WERI-Rb-1 (cell line): ENCODE data around the gene IFI44L.

ENCODE experiments used
- DNase-seq: peaks from one replicate; pipeline ENCODE4 v3.0.0-alpha.2; 2020
- H3K27ac ChIP-seq: fragments of 250-450 bp; sonication (Bioruptor Pico); 2 replicates; pipeline ENCODE4 v1.5.1; 2020; ENCODE audit warnings: mild to moderate bottlenecking, moderate library complexity
- H3K27me3 ChIP-seq: fragments of 250-450 bp; sonication (Bioruptor Pico); 2 replicates; pipeline ENCODE4 v1.5.1; 2021; ENCODE audit warnings: mild to moderate bottlenecking, low read depth, moderate library complexity; ENCODE audit not compliant: insufficient read depth, severe bottlenecking
- H3K36me3 ChIP-seq: fragments of 250-450 bp; sonication (Bioruptor Pico); 2 replicates; pipeline ENCODE4 v1.5.1; 2020; ENCODE audit warnings: mild to moderate bottlenecking, moderate library complexity
- H3K4me3 ChIP-seq: 2 replicates; pipeline ENCODE4 v1.5.1; 2011; ENCODE audit warnings: low read depth, mild to moderate bottlenecking, control low read depth, low read length
- H3K9me3 ChIP-seq: fragments of 250-450 bp; sonication (Bioruptor Pico); 2 replicates; pipeline ENCODE4 v1.5.1; 2021; ENCODE audit warnings: mild to moderate bottlenecking, moderate library complexity; ENCODE audit not compliant: severe bottlenecking
- CTCF ChIP-seq: IDR thresholded peaks from 2 replicates; pipeline ENCODE4 v1.5.1; 2011; ENCODE audit warnings: low read depth, mild to moderate bottlenecking, control low read depth, inconsistent platforms, low read length

Gene IFI44L

GRCh38 chr1:78641558-78641957 is 21.3 kb downstream of the IFI44L start:
- TF ChIP-seq CTCF: no peak
- H3K27ac ChIP-seq: no peak overlapping the region
- no peak for DNase-seq
- no peak overlapping the region for H3K4me3 ChIP-seq
- H3K27me3 ChIP-seq: no peaks in the 10 kb centered on the region
- no peaks in the 10 kb centered on the region for H3K9me3 ChIP-seq
- no peaks in the 10 kb centered on the region for H3K36me3 ChIP-seq

DNA sequence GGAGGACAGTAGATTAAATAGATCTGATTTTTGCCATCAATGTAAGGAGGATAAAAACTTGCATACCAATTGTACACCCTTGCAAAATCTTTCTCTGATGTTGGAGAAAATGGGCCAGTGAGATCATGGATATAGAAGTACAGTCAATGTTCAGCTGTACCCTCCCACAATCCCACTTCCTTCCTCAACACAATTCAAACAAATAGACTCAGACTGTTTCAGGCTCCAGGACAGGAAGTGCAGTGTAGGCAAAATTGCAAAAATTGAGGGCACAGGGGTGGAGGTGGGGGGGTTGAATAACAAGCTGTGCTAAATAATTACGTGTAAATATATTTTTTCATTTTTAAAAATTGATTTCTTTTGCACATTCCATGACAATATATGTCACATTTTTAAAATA is 25.5 kb downstream of the IFI44L start:
- Histone ChIP-seq H3K27me3 (no peaks in the 10 kb centered on the region), H3K27ac (no peak overlapping the region), H3K36me3 (no peaks in the 10 kb centered on the region), H3K9me3 (peaks cover 6% of the 10 kb centered on the region), H3K4me3 (no peak overlapping the region)
- no peak for DNase-seq
- TF ChIP-seq CTCF: no peak

GRCh38 chr1:78647238-78647637 is 27.0 kb downstream of the IFI44L start:
- Histone ChIP-seq H3K36me3 (no peaks in the 10 kb centered on the region), H3K27ac (no peak overlapping the region), H3K4me3 (no peak overlapping the region), H3K27me3 (no peaks in the 10 kb centered on the region), H3K9me3 (peaks cover 6% of the 10 kb centered on the region)
- DNase-seq: no peak
- TF ChIP-seq CTCF: no peak

- Histone ChIP-seq H3K9me3 (peaks cover 6% of the 10 kb centered on the region), H3K27me3 (no peaks in the 10 kb centered on the region), H3K36me3 (no peaks in the 10 kb centered on the region), H3K4me3 (no peak within 1 kb of the TSS), H3K27ac (no peak within 1 kb of the TSS)
- no peak for TF ChIP-seq CTCF
- DNase-seq: no peak
Measured at GRCh38 chr1:78649628-78650027, 29.4 kb downstream of the IFI44L start, which contains the start of gene IFI44. IFI44 (plus strand) TSS chr1:78649831; CDS start chr1:78650196, 365 bp downstream.

GRCh38 chr1:78650114-78650660 is 29.9 kb downstream of the IFI44L start:
- H3K36me3 ChIP-seq: no peaks in the 10 kb centered on the region
- no peaks in the 10 kb centered on the region for H3K27me3 ChIP-seq
- no peak overlapping the region for H3K4me3 ChIP-seq
- DNase-seq: no peak
- no peak overlapping the region for H3K27ac ChIP-seq
- H3K9me3 ChIP-seq: peaks cover 6% of the 10 kb centered on the region
- no peak for TF ChIP-seq CTCF

DNA sequence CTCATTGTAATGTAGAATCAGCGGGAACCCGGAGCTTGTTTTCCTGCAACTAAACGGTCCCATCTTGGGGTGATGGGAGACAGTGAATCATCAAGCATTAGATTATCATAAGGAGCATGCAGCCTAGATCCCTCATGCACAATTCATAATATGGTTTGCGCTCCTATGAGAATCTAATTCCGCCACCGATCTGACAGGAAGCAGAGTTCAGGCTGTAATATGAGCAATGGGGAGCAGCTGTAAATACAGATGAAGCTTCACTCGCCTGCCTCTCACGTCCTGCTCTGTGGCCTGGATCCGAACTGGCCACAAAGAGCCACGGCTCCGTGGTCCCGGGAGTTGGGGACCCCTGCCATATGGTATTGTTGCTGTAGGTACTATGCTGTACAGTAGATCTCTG is 31.0 kb downstream of the IFI44L start:
- no peaks in the 10 kb centered on the region for H3K36me3 ChIP-seq
- H3K27ac ChIP-seq: no peak overlapping the region
- TF ChIP-seq CTCF: no peak
- peaks cover 6% of the 10 kb centered on the region for H3K9me3 ChIP-seq
- no peak for DNase-seq
- no peaks in the 10 kb centered on the region for H3K27me3 ChIP-seq
- H3K4me3 ChIP-seq: no peak overlapping the region
